HEK293T (cell line): ENCODE measurements around the gene PAFAH2.

Source experiments
- CTCF ChIA-PET: fragments of 350-600 bp; formaldehyde crosslinking; extraction: SDS; loops from one replicate; lab custom pipeline; 2021; ENCODE audit warnings: antibody characterized with exemption, inconsistent platforms; lab: Yijun Ruan, JAX
- POLR2A ChIA-PET: fragments of 350-600 bp; formaldehyde crosslinking; extraction: SDS; loops from one replicate; lab custom pipeline; 2020; ENCODE audit warnings: antibody characterized with exemption, inconsistent platforms; lab: Yijun Ruan, JAX
- DNase-seq: peaks from one replicate; pipeline ENCODE4 v3.0.0; 2012; ENCODE audit warnings: mixed read lengths; ENCODE audit errors: extremely low spot score
- ARNT ChIP-seq: fragments of 450-650 bp; IDR thresholded peaks from 2 replicates; pipeline ENCODE4 v1.6.1; 2017; ENCODE audit warnings: mild to moderate bottlenecking
- BHLHE40 ChIP-seq: fragments of 450-650 bp; IDR thresholded peaks from 2 replicates; pipeline ENCODE4 v1.6.1; 2016; ENCODE audit warnings: mild to moderate bottlenecking, moderate library complexity, borderline replicate concordance
- CTBP1 ChIP-seq: fragments of 450-650 bp; IDR thresholded peaks from 2 replicates; pipeline ENCODE4 v1.6.1; 2016; ENCODE audit warnings: borderline replicate concordance
- ELF4 ChIP-seq: fragments of 450-650 bp; IDR thresholded peaks from 2 replicates; pipeline ENCODE4 v1.6.1; 2017; ENCODE audit warnings: antibody characterized with exemption
- FOXA1 ChIP-seq: fragments of 450-650 bp; IDR thresholded peaks from 2 replicates; pipeline ENCODE4 v1.6.1; 2016; ENCODE audit warnings: mild to moderate bottlenecking
- FOXK2 ChIP-seq: fragments of 450-650 bp; IDR thresholded peaks from 2 replicates; pipeline ENCODE4 v1.6.1; 2016; ENCODE audit warnings: mild to moderate bottlenecking
- FOXM1 ChIP-seq: fragments of 450-650 bp; IDR thresholded peaks from 2 replicates; pipeline ENCODE4 v1.6.1; 2017; ENCODE audit warnings: mild to moderate bottlenecking, borderline replicate concordance
- HDGF ChIP-seq: fragments of 450-650 bp; IDR thresholded peaks from 2 replicates; pipeline ENCODE4 v1.6.1; 2017; ENCODE audit warnings: antibody characterized with exemption, borderline replicate concordance
- L3MBTL2 ChIP-seq: fragments of 450-650 bp; conservative IDR thresholded peaks from 2 replicates; pipeline ENCODE4 v1.6.1; 2016; ENCODE audit warnings: mild to moderate bottlenecking
- LEF1 ChIP-seq: fragments of 450-650 bp; IDR thresholded peaks from 2 replicates; pipeline ENCODE4 v1.6.1; 2017; ENCODE audit warnings: mild to moderate bottlenecking, borderline replicate concordance
- NFRKB ChIP-seq: fragments of 450-650 bp; IDR thresholded peaks from 2 replicates; pipeline ENCODE4 v1.6.1; 2016; ENCODE audit warnings: mild to moderate bottlenecking, moderate library complexity
- SP1 ChIP-seq: fragments of 450-650 bp; IDR thresholded peaks from 2 replicates; pipeline ENCODE4 v1.6.1; 2017
- SUZ12 ChIP-seq: fragments of 450-650 bp; IDR thresholded peaks from 2 replicates; pipeline ENCODE4 v1.6.1; 2016; ENCODE audit warnings: mild to moderate bottlenecking
- TARDBP ChIP-seq: fragments of 450-650 bp; IDR thresholded peaks from 2 replicates; pipeline ENCODE4 v1.6.1; 2016
- ZNF384 ChIP-seq: fragments of 450-650 bp; IDR thresholded peaks from 2 replicates; pipeline ENCODE4 v1.6.1; 2016
- TF ChIP-seq, protein P1 (sequence below): fragments of 450-650 bp; IDR thresholded peaks from 2 replicates; pipeline ENCODE4 v1.6.1; 2016

Gene PAFAH2

DNA sequence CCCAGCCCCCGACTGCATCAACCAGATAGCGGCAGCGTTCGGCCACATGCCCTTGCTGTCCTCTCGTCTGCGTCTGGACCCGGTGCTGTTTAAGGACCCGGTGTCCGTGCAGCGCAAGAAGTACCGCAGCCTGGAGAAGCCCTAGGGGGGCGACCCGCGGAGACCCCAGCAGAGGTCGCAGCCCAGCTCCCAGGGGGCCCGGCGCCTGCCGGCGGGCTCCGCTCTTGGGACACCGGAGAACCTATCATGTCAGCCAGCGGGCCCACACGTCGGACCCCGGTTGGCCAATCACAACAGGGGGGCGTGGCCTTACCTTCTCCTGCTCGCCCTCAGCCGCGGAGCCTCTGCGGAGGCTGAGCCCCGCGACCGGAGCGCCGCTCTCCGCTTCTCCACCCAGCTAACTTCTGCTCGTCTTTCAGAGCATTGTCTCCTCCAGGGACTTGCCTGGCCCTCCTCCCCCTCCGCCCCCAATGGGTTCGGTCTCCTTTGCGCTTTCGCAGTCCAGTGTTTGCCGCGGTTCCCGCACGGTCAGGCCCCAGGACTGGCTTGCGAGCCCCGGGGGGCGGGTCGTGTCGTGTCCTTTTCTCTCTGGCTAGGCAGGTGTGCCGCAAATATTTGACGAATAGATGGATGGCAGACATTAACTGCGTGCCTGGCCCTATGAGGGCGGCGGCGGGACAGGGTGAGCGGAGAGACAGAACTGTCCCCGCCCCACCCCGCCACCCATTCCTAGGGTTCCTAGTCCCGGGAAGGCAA is 37.5 kb upstream of the PAFAH2 start:
- ChIA-PET CTCF (interaction anchor here (0.6 to 1.8 kb wide), 14 partner anchors 8 to 134 kb away, joined by 3 to 22 read pairs (median 4); partner anchors contain the start of genes C1orf232, SLC30A2 and ZNF593), POLR2A (interaction anchor here (0.6 to 2.0 kb wide), 12 partner anchors 8 to 397 kb away, joined by 3 to 14 read pairs (median 4); partner anchors contain the start of genes CEP85, DHDDS and PDIK1L)
- peak; percentile 97 for DNase-seq
- TF ChIP-seq SP1, result no peak
- TF ChIP-seq L3MBTL2, result peak; percentile 89

DNA sequence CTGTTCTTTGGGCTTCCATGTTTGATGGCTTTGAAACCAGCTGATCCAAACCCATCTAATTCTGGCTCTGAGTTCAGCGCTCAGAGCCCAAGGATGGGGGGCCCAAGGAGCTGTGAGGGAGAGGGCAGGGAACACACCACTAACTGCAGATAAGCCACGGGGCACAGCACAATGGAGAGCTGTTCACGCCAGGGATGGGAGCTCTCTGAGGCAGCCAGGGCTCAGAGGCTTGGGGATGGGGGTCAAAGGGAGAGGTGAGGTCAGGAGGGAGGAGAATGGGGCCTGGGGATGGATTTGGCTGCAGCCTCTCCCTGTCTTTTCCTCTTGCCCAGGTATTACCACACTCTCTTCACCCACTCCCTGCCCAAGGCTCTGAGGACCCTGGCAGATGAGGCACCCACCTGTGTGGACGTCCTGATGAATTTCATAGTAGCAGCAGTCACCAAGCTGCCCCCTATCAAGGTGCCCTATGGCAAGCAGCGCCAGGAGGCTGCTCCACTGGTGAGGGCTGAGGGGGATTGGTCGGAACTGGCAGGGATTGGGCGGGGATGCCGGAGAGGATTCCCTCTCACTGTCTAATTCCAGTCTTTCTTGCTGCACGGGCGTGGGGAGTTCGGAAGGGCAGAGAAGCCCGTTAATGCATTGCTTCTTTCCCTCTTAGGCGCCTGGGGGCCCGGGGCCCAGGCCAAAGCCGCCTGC is 36.8 kb upstream of the PAFAH2 start:
- peak; percentile 34 for DNase-seq
- ChIA-PET POLR2A (interaction anchor here (0.6 to 2.0 kb wide), 11 partner anchors 10 to 397 kb away, joined by 3 to 14 read pairs (median 4); partner anchors contain the start of genes CEP85, DHDDS, PAFAH2 and PDIK1L), CTCF (interaction anchor here (0.6 to 1.4 kb wide), 8 partner anchors 8 to 135 kb away, joined by 3 to 6 read pairs (median 3); partner anchors contain the start of gene C1orf232)
- TF ChIP-seq BHLHE40 (no peak), NFRKB (no peak), CTBP1 (no peak), TARDBP (no peak)

DNA sequence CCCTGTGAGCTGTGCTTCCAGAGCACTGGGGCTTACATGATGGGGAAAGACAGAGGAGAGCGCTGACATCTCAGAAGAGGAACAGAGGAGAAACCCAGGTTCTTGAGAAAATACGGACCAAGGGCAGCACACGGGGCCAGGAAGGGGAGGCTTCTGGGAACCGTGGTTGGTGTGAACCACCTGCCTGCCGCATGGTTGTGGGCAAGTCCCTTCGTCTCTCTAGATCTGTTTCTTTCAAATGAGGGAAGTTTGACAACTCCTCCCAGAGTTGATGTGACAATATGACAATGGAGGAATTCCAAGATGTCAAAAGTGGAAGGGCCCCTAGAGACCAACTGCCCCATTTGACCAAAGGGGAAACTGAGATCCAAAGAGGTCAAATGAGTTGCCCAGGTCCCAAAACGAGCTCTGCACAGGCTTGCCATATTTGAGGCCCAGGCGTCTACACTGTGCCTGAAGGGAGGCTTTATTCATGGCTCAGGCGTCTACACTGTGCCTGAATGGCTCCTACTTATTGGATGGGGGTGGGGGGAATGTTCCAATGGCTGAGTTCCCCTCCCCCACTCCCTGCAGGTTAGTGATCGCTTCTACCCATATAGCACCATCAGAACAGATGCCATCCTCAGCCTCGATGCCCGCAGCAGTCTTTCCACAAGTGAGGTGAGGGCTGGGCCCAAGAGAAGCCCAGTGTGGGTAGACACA is 34.9 kb upstream of the PAFAH2 start:
- POLR2A ChIA-PET, result no interaction called here
- CTCF ChIA-PET, result interaction anchor here (0.6 kb wide), 1 partner anchor 138 kb away, joined by 5 read pairs; no protein-coding TSS in a partner anchor

DNA sequence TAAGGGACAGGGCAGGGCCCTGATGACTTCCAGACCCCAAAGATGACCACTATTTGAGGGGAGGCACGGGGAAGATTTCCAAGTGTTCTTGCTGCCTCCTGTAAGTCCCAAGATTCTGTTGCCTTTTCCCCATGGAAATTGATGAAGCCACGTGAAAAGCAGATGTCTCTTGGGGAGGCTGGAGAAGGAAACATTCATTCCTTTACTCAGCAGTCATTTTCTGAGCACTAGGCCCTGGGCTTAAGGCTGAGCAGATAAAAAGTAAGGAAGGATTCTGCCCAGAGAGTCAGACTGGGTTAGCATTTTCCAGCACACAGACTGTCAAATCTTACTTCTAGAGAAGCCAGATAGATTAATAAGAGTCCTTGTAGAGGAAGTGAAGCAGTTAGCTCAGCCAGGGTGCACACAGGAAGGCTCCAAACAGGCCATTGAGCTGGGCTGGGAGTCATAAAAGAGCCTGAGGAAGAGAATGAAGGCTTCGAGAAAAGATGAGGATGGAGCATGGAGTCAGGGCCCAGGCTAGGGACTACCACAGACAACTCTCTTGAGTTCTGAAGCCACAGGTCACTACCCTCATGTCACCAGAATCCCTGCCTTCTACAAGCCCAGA is 33.9 kb upstream of the PAFAH2 start:
- TF ChIP-seq FOXM1 (no peak), L3MBTL2 (no peak), SUZ12 (no peak), ARNT (no peak), FOXK2 (no peak), TARDBP (no peak), LEF1 (no peak), ELF4 (no peak), BHLHE40 (no peak), FOXA1 (no peak), CTBP1 (no peak), HDGF (no peak), NFRKB (no peak), SP1 (no peak), ZNF384 (no peak)
- TF ChIP-seq, protein P1, sequence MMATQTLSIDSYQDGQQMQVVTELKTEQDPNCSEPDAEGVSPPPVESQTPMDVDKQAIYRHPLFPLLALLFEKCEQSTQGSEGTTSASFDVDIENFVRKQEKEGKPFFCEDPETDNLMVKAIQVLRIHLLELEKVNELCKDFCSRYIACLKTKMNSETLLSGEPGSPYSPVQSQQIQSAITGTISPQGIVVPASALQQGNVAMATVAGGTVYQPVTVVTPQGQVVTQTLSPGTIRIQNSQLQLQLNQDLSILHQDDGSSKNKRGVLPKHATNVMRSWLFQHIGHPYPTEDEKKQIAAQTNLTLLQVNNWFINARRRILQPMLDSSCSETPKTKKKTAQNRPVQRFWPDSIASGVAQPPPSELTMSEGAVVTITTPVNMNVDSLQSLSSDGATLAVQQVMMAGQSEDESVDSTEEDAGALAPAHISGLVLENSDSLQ, result no peak
- no peak for DNase-seq
- CTCF ChIA-PET, result no interaction called here
- POLR2A ChIA-PET, result no interaction called here

More for the DNA sequence above, 34.9 kb upstream of the PAFAH2 start:
- no peak for DNase-seq
- TF ChIP-seq NFRKB (no peak), BHLHE40 (no peak), ZNF384 (no peak), HDGF (no peak), ELF4 (no peak), L3MBTL2 (no peak), FOXM1 (no peak), SUZ12 (no peak), TARDBP (no peak), FOXK2 (no peak), FOXA1 (no peak)
- TF ChIP-seq, protein P1, result no peak

DNA sequence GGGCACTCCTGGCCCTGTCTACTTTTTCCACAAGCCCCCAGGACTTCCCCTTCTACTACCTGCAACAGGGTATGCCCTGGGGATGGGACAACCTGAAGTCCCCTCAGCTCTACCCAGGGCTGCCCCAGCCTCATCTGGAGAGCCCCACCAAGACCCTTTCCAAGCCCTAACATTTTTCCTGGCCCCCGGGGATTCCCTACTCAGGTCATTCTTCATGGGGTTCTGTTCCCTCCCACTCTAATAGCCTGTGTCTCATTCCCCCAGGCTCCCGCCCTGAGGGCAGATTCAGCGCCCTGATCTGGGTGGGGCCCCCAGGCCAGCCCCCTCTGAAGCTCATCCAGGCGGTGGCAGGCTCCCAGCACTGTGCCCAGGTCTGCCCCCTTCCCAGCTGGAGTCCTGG is 33.3 kb upstream of the PAFAH2 start:
- CTCF ChIA-PET, result interaction anchor here (0.5 kb wide), 1 partner anchor 93 kb away, joined by 3 read pairs; no protein-coding TSS in a partner anchor
- TF ChIP-seq ZNF384, result no peak
- TF ChIP-seq HDGF, result no peak
- TF ChIP-seq ARNT, result no peak
- no peak for TF ChIP-seq ELF4
- no peak for TF ChIP-seq TARDBP
- TF ChIP-seq BHLHE40, result no peak
- TF ChIP-seq SP1, result no peak
- no peak for TF ChIP-seq L3MBTL2
- no peak for TF ChIP-seq NFRKB
- TF ChIP-seq FOXA1, result no peak
- TF ChIP-seq FOXM1, result no peak
- no peak for TF ChIP-seq CTBP1
- TF ChIP-seq SUZ12, result no peak
- TF ChIP-seq LEF1, result no peak
- TF ChIP-seq FOXK2, result no peak
- POLR2A ChIA-PET, result no interaction called here
- DNase-seq, result no peak
